HG03432 (cell line): ENCODE data around the gene RNF34.

ENCODE experiments used
- ATAC-seq: cut with Tn5 transposase; IDR thresholded peaks from one replicate; pipeline ENCODE4 v1.9.1; 2021; ENCODE audit warnings: mild to moderate bottlenecking, moderate library complexity; ENCODE audit not compliant: unreplicated experiment

Gene RNF34

GRCh38 chr12:121436706-121437105 is 36.8 kb downstream of the RNF34 start:
- ATAC-seq, result no peak

- no peak for ATAC-seq
Observed at GRCh38 chr12:121438905-121439304, 39.0 kb downstream of the RNF34 start.

GRCh38 chr12:121439715-121440114 is 39.8 kb downstream of the RNF34 start:
- no peak for ATAC-seq

- ATAC-seq, result no peak
Observed at GRCh38 chr12:121440768-121441167, 40.9 kb downstream of the RNF34 start.

- no peak for ATAC-seq
Observed at GRCh38 chr12:121441555-121441954, 41.6 kb downstream of the RNF34 start.

GRCh38 chr12:121442028-121442948 is 42.4 kb downstream of the RNF34 start:
- ATAC-seq, result no peak

GRCh38 chr12:121443193-121443870 is 43.4 kb downstream of the RNF34 start:
- no peak for ATAC-seq

GRCh38 chr12:121443911-121444841 is 44.3 kb downstream of the RNF34 start:
- ATAC-seq, result no peak

- no peak for ATAC-seq
Observed at GRCh38 chr12:121444842-121445202, 44.9 kb downstream of the RNF34 start.

GRCh38 chr12:121446750-121447149 is 46.8 kb downstream of the RNF34 start:
- no peak for ATAC-seq

GRCh38 chr12:121448771-121449315 is 48.9 kb downstream of the RNF34 start:
- ATAC-seq, result no peak

GRCh38 chr12:121451961-121452339 is 52.0 kb downstream of the RNF34 start:
- ATAC-seq, result no peak

GRCh38 chr12:121452340-121452984 is 52.5 kb downstream of the RNF34 start:
- ATAC-seq, result no peak

GRCh38 chr12:121452985-121453360 is 53.1 kb downstream of the RNF34 start:
- no peak for ATAC-seq

GRCh38 chr12:121453629-121454028 is 53.7 kb downstream of the RNF34 start:
- no peak for ATAC-seq

GRCh38 chr12:121454921-121455320 is 55.0 kb downstream of the RNF34 start:
- ATAC-seq, result no peak

GRCh38 chr12:121455766-121456420 is 56.0 kb downstream of the RNF34 start:
- no peak for ATAC-seq

GRCh38 chr12:121456551-121456950 is 56.6 kb downstream of the RNF34 start:
- ATAC-seq, result no peak

GRCh38 chr12:121461048-121461447 is 61.1 kb downstream of the RNF34 start:
- no peak for ATAC-seq

GRCh38 chr12:121464331-121464730 is 64.4 kb downstream of the RNF34 start:
- ATAC-seq, result no peak
